AG09319 (cell line): ENCODE measurements around the gene ELP2.

Experiments used
- DNase-seq: peaks from one replicate; pipeline ENCODE4 v3.0.0-alpha.2; 2010; ENCODE audit warnings: low read depth; ENCODE audit errors: extremely low read depth
- TF ChIP-seq, protein P1 (sequence below): IDR thresholded peaks from 2 replicates; pipeline ENCODE4 v1.5.1; 2011; ENCODE audit warnings: low read depth, mild to moderate bottlenecking, inconsistent platforms, low read length, moderate library complexity

The ELP2 gene

GRCh38 chr18:36094431-36094830, 35.3 kb upstream of the ELP2 start:
- DNase-seq = no peak
- TF ChIP-seq, protein P1, sequence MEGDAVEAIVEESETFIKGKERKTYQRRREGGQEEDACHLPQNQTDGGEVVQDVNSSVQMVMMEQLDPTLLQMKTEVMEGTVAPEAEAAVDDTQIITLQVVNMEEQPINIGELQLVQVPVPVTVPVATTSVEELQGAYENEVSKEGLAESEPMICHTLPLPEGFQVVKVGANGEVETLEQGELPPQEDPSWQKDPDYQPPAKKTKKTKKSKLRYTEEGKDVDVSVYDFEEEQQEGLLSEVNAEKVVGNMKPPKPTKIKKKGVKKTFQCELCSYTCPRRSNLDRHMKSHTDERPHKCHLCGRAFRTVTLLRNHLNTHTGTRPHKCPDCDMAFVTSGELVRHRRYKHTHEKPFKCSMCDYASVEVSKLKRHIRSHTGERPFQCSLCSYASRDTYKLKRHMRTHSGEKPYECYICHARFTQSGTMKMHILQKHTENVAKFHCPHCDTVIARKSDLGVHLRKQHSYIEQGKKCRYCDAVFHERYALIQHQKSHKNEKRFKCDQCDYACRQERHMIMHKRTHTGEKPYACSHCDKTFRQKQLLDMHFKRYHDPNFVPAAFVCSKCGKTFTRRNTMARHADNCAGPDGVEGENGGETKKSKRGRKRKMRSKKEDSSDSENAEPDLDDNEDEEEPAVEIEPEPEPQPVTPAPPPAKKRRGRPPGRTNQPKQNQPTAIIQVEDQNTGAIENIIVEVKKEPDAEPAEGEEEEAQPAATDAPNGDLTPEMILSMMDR = no peak

DNA sequence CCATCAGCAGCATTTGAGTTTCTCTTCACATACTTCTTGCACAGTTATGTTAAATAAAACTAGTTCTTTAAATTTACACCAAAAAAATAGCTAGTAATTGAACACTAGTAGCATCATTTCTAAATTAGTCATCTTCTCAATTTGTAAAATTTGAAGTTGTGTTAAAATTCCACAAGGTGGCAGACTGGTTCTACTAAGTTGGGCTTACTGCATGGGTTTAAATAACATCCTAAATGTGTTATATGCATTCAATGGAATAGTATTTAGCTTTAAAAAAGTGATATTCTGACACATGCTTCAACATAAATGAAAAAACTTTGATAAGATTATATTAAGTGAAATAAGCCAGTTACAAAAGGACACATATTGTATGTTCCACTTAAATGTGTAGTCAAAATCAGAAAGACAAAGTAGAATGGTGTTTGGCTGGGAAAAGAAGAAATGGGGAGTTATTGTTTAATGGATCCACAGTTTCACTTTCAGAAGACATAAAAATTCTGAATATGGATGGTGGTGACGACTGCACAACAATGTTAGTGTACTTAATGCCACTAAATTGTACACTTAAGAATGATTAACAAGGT, 33.7 kb upstream of the ELP2 start:
- TF ChIP-seq, protein P1 = peak; percentile 41
- peak; percentile 56 for DNase-seq

DNA sequence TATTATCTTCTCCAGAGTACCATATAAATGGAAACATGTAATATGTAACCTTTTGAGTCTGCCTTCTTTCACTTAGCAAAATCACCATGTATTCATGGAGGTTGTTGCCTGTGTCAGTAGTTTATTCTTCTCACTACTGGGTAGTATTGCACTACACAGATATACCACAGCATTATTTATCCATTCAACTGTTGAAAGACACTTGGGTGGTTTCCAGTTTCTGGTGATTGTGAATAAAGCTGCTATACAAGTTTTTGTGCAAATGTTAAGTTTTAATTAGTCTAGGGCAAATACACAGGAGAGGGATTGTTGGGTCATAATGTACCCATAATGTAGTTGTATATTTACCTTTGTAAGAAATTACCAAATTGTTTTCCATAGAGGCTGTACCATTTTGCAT, 32.7 kb upstream of the ELP2 start:
- TF ChIP-seq, protein P1 = no peak
- no peak for DNase-seq

DNA sequence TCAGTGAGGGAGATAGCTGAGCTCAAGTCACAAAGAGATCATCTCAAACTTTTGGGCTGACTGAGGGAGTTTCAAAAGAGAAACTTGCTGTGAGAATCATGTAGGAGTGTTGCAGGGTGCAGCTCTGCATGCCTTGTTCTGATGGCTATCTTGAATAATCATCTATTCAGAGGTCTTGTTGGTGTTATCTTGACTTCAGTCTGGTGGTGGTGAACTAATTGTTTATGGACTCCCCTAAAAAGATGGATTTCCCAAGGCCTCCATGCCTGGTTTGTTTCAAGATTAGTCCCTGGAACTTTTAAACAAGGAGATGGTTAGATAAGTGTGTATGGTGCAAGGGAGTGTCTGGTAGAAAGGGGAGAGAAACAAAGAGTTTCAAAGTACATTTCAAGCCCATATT, 30.4 kb upstream of the ELP2 start:
- TF ChIP-seq, protein P1 = no peak
- DNase-seq = no peak

DNA sequence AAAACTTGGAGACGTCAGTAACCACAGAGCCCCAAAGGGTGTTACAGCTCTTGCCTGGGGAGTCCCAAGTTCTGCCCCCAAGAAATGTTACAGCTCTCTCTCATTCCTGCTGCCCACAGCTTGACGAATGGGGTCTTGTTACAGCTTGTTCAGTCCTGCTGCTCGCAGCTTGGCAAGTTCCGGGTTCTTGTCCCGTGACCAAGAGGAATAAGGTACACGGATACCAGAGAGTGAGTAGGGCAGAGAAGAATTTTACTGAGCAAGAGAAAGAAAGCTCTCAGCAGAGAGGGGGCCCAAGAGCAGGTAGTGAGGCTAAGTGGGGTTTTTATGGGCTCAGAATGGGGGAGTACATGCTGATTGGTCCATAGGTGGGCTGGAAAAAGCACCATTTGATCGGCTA, 27.8 kb upstream of the ELP2 start:
- no peak for DNase-seq
- TF ChIP-seq, protein P1 = no peak

DNA sequence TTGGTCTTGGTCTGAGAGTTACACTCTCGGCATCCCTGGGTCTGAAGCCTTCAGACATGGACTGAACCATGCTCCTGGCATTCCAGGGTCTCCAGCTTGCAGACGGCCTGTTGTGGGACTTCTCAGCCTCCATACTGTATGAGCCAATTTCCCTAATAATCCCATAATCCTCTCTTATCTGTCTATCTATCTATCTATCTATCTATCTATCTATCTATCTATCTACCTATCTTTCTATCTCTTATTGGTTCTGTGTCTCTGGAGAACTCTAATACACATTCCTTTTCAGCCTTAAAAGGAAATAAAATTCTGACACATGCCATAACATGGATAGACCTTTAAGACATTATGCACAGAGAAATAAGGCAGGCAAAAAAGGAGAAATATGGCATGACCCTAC, 24.9 kb upstream of the ELP2 start:
- TF ChIP-seq, protein P1 = no peak
- no peak for DNase-seq

DNA sequence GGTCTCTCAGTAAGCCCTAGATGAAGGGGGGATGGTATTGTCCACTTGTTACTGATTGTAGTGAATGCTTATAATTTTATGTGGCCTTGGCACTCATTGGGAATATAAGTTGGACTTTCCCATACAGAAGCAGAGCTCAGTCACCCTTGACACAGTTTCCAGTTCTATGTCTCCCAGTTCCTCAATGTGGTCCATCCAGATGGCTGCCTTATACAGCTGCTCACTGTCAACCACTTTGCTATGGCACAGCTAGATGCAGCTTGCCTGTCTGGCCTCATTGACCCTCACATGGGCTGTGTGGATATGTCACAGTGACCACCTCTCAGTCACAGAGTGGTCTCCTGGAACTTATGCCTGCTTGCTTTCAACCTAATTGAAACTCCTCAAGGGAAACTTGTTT, 22.2 kb upstream of the ELP2 start:
- TF ChIP-seq, protein P1 = no peak
- no peak for DNase-seq
